Suppressor macrophage treated with lipopolysaccharide for 4 hours (primary cell): Measurements from ENCODE around the gene KAT5.
"Not testable (repeated sequence)": the region's sequence is repeated elsewhere in the genome, so short reads cannot be mapped to it uniquely, and the experiment has no call there.

Source experiments
- DNase-seq: peaks from one replicate; pipeline ENCODE4 v3.0.0-alpha.2; 2020

Gene KAT5

GRCh38 chr11:65710421-65710820, 1.6 kb upstream of the KAT5 start:
- peak; percentile 17 for DNase-seq

DNA sequence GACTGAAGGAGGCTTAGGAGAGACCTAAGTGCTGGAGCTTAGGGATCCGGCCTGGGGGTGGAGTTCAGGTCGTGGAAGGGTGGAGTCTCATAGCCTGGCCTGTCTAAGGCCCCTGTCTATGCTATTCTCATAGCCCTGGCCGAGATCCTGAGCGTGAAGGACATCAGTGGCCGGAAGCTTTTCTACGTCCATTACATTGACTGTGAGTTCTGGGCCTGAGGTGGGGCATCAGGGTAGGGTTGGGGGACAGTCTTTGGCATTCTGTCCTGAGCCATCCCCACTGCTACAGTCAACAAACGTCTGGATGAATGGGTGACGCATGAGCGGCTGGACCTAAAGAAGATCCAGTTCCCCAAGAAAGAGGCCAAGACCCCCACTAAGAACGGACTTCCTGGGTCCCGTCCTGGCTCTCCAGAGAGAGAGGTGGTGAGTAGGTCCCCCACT, 603 bp downstream of the KAT5 start:
- DNase-seq = no peak

- no peak for DNase-seq
Measured at GRCh38 chr11:65713212-65713969, 1.3 kb downstream of the KAT5 start.

GRCh38 chr11:65714433-65714832, 2.4 kb downstream of the KAT5 start:
- DNase-seq = no peak

DNA sequence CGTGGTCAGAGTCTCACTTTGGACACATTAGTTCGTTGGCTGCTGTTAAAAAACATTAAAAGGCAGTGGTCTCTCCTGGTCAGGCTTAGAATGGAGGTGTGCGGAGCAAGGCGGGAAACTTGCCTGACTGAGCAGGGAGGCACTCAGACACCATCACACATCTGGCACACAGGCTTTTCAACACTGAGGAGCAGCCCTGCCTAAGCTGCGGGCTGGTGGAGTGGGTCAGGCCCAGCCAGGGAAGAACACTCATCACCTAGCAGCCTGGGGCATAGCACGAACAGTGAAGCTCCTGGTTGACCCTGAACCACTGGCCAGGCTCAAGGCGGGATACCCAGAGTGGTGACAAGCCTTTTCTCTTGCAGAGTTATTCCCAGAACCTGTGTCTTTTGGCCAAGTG, 4.2 kb downstream of the KAT5 start:
- no peak for DNase-seq

DNA sequence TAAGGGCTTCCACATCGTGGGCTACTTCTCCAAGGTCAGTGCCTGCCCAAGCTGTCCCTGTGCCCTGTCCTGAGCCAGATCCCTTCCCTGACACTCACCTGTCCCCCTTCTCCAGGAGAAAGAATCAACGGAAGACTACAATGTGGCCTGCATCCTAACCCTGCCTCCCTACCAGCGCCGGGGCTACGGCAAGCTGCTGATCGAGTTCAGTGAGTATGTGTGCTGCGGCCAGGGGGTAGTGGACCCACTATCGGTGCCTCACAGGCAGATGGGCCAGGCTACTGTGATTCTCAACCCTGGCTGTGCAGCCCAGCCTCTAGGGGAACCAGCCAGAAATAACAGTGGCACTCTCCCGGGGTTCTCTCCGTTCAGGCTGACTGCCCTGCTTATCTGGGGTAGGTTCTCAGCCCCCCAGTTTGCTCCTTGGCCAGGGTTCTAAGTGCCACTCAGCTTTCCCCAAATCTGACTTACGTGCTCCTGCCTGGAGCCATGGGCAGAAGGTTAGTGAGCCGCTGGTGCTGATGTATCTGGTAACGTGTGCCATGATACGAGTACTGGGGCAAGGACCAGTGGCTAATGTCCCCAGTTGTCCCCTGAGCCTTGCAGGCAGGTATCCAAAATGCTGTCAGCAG, 4.8 kb downstream of the KAT5 start:
- DNase-seq = no peak

- no peak for DNase-seq
Measured at GRCh38 chr11:65717906-65718305, 5.9 kb downstream of the KAT5 start.

- DNase-seq = no peak
Measured at GRCh38 chr11:65718531-65718930, 6.5 kb downstream of the KAT5 start.

DNA sequence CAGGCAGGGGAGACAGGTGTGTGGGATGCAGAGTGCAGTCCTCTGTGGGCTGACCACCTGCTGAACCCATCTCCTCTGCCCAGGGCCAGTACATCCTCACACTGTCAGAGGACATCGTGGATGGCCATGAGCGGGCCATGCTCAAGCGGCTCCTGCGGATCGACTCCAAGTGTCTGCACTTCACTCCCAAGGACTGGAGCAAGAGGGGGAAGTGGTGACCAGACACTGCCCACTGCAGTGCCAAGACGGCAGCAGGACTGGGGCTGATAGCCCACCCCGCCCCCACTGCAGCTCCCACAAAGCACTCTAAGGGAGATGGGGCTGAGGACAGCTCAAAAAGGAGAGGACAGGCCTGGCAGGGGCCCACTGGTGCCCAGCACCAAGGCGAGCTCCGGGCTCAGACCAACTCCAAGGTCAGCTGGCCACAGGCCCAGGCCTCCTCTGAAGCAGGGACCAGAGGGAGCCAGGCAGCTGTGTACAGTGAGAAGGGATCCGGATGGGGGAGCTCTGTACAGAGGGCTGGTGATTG, 7.0 kb downstream of the KAT5 start:
- no peak for DNase-seq

DNA sequence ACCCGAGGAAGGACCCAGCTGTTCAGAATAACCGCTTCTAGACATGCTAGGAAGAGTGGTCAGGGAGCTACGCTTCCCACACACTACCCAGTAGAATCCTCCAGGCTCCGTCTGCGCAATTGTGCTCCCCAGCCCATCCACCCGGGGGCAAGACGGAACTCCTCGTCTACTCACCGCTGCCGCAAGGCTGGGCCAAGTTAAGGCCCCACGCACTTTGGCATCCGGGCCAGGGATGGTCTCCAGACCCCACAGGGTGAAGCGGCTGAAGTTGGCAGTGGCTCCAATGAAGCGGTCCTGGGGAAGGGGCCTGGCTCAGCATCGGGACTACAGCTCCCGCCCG, 7.8 kb downstream of the KAT5 start:
- DNase-seq = peak; percentile 49

DNA sequence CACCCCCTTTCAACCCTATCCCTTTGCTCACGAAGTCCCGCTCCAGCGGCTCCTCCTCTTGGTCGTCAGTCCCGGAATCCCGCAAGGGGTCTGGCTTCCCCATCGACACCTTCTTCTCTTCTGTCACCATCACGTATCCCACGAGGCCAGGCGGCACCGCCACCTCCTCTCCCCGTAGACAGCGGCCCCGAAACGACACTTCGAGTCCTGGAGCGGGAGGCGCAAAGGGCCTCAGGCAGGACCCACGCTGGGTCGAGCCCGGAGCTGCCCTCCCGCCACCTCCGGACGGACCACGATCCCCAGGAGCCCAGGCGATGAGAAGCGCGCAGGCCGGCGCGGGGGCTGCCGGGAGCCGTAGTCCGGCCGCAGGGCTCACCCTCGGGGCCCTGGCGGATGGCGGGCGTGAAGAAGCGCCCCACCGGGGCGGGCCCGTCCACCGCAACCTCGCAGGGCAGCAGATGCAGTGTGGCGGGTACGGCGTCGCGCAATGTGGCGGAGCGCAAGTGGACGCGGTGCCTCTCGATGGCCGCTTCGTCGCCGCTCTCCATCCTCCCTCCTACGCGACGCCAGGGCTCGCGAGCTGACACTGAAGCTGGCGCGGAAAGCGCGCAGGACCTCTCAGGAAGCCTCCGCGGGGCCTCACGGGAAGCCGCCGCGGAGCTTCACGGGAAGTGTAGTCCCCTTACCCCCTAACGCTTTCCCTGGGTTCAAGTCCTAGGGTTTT, 8.3 kb downstream of the KAT5 start, which contains the start of gene RNASEH2C:
Gene RNASEH2C (minus strand): TSS at position 588 of the 724 bp plus-strand sequence. CDS start 40 bp downstream, at position 548.
- peak; percentile 92 for DNase-seq

DNA sequence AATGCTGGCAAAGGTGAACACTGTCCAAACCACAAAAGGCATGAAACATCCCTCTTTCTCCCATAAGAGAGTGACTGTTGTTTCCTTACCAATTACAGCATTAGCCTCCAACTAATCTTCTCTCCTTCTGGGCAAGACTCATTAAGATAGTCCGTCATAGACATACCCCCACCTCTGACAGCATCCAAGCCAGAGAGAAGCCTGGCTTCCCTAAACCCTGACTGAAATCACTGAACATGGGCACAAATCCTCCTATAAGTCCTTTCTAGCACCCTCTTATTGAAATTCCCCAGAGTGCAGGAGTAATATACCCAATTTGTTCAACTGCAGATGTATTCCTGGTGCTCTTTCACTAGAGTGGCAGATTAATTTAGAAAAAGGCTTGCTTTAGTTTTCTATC, 10.2 kb downstream of the KAT5 start:
- DNase-seq = no peak

GRCh38 chr11:65726660-65727059, 14.6 kb downstream of the KAT5 start:
- DNase-seq = no peak

- DNase-seq = no peak
Measured at GRCh38 chr11:65727865-65728264, 15.8 kb downstream of the KAT5 start.

- DNase-seq = no peak
Measured at GRCh38 chr11:65730461-65730860, 18.4 kb downstream of the KAT5 start.

DNA sequence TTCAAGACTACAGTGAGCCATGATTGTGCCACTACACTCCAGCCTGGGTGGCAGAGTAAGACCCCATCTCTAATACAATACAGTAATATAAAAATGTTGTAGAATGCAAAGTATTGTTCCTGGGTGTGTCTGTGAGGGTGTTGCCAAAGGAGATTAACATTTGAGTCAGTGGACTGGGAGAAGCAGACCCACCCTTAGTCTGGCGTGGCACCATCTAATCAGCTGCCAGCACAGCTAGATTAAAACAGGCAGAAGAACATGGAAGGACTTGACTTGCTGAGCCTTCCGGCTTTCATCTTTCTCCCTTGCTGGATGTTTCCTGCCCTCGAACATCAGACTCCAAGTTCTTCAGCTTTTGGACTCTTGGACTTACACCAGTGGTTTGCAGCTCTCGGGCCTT, 23.1 kb downstream of the KAT5 start:
- DNase-seq = not testable (repeated sequence)

- DNase-seq = no peak
Measured at GRCh38 chr11:65736810-65737209, 24.8 kb downstream of the KAT5 start.

DNA sequence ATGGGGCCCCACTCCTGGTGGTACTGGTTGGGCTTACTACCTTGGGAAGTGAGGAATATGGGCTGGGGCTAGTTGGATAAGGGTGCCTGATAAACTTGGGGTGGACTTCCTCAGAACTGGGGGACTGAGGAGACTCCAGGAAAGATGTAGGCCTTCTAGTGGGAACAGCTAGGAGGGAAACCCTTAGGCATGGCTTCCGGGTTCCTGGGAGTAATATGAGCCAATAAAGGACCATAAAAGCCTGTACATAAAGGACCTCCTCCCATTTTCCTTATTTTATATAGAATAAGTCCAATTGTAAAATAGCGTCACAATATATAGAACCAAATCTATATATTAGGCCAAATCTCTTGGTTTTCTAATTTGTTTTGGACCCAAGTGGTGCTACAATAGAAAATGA, 27.0 kb downstream of the KAT5 start:
- no peak for DNase-seq

DNA sequence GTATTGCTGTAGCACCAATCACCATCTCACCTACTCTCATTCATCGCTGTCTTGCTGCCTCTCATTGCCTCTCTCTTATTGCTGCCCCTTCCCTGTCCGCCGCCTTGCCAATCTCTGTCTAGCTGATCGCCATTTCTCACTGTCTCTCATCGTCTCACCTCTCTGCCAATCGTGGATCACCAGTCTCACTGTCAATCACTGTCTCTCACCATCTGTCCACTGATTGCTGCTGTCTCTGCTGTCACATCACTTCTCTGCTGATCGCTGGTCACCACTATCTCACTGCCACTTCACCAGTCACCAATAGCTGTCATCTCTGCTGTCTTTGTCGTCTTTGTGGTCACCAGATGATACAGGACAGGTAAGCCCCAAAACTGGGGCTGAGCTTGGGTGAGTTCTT, 29.1 kb downstream of the KAT5 start:
- DNase-seq = no peak

DNA sequence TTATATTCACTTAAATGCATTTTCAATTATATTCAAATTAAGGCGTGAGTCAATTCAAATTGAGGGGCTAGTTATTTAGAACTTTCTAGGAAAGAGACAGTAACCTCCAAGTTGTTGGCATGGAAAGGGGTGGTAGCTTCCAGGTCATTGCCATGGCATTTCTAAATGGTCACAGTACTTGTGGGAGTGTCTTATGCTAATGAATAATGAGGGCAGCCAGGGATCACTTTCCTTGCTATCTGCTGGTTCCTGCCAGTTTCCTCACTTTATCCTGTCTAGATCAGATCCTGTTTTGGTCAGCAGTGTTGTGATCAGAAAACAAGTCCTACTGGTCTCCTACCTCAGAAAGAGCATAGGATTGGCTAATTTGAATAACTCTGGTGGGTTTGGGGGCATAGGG, 30.3 kb downstream of the KAT5 start:
- DNase-seq = no peak

- DNase-seq = no peak
Measured at GRCh38 chr11:65743681-65744025, 31.6 kb downstream of the KAT5 start.

DNA sequence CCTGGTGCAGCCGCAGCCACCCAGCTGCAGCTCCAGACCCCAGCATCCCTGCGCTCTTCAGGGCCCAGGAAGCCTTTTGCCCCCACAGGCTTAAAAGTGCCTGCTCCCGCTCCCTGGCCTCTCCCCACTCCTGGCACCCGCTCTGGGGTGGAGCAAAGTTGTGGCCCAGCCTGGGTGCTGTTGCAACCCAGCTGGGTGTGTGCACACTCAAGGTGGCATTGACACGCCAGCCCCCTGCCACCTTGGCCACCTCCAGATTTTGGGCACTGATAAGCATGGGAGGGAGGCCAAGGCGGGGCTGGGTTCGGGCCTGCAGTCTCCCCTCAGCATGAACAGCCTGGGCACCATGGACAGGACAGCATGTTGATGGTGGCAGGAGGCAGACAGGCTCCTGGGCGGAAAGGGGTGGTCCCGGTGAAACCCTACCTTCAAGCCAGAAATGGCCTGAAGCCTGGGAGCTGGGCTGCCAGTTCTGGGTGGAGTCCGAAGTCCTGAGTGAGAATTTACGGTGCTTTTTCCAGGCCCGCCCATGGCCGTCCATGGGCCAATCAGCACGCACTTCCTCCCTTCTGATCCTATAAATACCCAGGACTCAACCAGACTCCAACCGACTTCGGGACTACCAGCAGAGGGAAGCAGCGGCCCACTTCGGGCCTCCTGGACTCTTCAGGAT, 32.1 kb downstream of the KAT5 start:
- peak; percentile 71 for DNase-seq

GRCh38 chr11:65744699-65745042, 32.6 kb downstream of the KAT5 start:
- DNase-seq = no peak
